Activated T-cell treated with anti-CD3 and anti-CD28 coated beads for 24 hours (primary cell): Measurements from ENCODE around the gene TMED7.

Source experiments
- DNase-seq: peaks from one replicate; pipeline ENCODE4 v3.0.0-alpha.2; 2020; ENCODE audit warnings: low read depth

Gene TMED7

DNA sequence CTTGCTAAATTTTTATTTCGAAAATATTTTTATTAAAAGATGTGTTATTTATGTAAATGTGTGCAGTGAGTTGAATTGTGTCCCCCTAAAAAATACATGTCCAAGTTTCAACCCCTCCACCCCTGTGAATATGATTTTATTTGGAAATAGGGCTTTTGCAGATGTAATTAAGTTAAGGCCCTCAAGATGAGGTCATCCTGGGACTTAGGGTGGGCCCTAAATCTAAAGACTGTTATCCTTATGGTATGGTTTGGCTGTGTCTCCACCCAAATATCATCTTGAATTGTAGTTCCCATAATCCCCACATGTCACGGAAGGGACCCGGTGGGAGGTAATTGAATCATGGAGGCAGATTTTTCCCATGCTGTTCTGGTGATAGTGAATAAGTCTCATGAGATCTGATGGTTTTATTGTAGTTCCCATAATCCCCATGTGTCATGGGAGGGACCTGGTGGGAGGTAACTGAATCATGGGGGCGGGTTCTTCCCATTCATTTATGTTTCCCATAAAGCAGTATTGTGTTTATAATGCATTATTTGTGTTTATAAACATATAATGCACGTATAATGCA is 1.5 kb upstream of the TMED7 start:
- DNase-seq, result no peak

DNA sequence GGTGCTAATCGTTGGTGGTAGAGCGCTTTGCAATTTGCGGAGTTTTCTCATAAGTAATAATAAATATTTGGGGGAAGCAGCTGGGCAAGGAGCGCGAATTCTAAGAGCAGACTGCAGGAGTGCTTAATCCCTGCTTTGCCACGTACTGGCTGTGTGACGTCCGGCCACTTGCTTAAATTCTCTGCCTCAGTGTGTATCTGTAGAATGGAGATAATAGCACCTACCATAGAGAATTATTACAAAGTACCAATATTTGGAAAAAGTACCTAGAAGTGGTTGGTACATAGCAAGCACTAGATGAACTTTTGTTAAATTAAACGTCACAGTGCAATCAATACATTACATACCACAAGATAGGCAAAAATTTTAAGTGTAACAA is 598 bp upstream of the TMED7 start:
- no peak for DNase-seq

DNA sequence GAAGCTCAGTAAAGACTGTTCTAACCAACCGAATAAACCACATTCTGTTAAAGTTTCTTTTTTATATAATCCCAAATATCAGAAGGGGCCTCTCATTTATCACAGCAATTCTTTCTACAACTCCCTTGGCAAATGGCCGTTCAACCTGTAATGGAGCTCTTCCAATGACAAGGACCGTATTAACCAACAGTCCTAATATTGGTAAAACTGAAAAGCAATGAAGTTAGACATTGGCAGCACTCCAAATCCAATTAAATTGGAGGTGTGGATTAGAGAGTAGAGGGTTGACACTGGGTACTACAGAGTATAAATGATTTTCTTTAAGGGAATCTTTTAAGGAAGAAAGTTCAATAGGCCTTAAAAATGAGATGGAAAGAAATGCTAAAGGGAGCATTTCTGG is 842 bp downstream of the TMED7 start:
- no peak for DNase-seq

- DNase-seq, result no peak
These were observed 2.2 kb downstream of the TMED7 start for GRCh38 chr5:115623658-115624057.

GRCh38 chr5:115621365-115621900 is 4.4 kb downstream of the TMED7 start:
- DNase-seq, result no peak

DNA sequence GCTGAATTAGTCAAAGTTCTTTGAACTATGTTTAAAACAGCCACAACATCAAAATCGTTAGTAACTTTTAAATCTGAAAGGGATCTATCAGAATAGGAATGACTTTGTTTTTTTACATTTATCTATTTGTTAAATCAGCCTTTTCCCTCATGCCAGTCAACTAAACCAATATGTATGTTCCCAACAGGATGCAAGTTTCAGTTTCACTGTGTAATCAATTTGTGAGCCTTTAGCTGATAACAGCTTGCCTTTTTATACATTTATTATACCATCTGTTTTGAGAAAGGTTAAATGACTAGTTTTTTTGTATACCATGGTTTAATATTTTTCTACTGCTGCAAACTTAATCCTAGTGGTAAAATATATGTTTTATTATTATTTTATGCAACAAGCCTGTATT is 8.9 kb downstream of the TMED7 start:
- no peak for DNase-seq

- no peak for DNase-seq
These were observed 9.4 kb downstream of the TMED7 start for GRCh38 chr5:115616472-115616871.

GRCh38 chr5:115611873-115612272 is 14.0 kb downstream of the TMED7 start:
- no peak for DNase-seq

DNA sequence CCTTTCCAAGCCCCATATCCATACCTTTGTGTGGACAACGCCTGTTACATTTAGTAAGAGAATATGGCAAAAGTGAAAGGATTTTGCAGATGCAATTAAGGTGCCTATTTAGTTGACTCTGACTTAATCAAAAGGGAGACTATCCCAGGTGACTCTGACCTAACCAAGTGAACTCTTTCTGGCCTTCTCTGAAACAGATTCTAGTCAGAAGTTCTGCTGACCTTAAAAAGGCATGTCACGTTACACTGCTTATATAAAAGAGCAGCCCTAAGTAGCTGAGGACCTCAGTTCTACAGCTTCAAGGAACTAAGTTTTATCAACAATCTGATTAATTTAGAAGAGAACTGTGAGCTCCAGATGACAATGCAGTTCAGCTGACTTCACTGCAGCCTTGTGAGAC is 17.9 kb downstream of the TMED7 start:
- DNase-seq, result no peak

- no peak for DNase-seq
These were observed 20.4 kb downstream of the TMED7 start for GRCh38 chr5:115605436-115605835.

DNA sequence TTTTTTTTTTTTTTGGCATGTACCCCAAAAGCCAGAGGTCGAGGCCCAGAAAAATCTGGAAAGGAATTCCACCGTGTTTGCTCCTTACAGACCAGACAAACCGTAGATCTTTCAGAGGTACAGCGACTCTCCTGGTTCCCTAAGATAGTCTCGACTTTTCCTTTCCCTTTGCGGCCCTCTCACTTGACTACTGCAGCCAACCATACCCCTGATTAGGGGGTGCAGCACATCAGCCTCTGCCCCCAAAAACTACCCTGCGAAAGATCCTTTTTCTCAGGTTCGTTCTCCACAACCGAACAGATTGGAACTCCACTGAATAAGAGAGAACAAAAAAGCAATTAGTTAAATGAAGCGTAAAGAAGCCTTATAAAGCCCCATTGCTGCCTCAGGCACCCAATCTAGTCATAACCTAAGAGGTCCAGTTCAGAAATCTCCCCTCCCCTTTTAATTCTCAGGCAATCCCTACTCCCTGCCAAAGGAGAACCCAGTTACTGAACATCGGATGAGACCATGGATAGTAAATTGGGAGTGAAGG is 23.2 kb downstream of the TMED7 start:
- DNase-seq, result no peak

GRCh38 chr5:115601701-115602590 is 23.9 kb downstream of the TMED7 start, which contains the start of gene TICAM2:
Gene TICAM2, minus strand, starts transcription at chr5:115602479. Its CDS starts 21,223 bp downstream, at chr5:115581256.
- DNase-seq, result peak; percentile 51

- DNase-seq, result no peak
These were observed 25.1 kb downstream of the TMED7 start for GRCh38 chr5:115600766-115601165.

DNA sequence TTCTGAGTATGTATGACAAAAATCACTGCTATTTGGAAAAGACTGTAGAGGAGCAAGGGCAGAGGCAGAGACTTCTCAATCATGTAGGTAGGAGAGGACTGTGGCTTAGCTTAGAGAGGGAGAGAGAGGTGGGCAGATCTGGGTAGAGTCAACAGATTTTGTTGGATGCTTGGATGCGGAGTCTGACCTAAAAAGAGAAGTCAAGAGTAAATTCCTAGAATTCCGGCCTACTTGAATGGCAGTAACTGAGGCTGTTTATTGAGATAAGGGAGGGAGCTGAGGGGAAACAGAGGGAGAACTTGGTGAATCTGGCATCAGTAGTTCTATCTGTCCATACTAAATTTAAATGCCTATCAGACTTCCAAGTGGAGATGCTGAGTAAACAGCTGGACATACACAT is 25.9 kb downstream of the TMED7 start:
- DNase-seq, result no peak

GRCh38 chr5:115599502-115599901 is 26.3 kb downstream of the TMED7 start:
- no peak for DNase-seq

GRCh38 chr5:115594128-115595047 is 31.4 kb downstream of the TMED7 start:
- no peak for DNase-seq

- no peak for DNase-seq
These were observed 36.8 kb downstream of the TMED7 start for GRCh38 chr5:115589043-115589442.

DNA sequence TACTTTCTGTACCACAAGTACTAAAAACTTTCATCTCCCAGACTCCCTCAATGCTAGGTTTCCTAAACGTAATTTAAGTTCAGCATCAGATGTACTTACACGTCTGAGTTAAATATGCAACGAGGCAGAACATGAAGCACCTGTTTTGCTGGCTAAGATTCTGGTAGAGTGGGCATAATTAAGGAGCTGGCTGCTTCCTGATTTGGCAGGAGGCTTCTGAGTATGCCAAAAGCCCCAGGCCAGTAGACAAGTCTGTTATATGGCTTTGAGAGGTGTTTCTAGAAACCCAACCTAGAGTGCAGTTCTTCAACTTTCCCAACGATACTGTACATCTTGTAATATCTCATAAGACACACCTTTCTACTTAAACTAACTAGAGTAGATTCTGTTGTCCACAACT is 37.2 kb downstream of the TMED7 start:
- no peak for DNase-seq

DNA sequence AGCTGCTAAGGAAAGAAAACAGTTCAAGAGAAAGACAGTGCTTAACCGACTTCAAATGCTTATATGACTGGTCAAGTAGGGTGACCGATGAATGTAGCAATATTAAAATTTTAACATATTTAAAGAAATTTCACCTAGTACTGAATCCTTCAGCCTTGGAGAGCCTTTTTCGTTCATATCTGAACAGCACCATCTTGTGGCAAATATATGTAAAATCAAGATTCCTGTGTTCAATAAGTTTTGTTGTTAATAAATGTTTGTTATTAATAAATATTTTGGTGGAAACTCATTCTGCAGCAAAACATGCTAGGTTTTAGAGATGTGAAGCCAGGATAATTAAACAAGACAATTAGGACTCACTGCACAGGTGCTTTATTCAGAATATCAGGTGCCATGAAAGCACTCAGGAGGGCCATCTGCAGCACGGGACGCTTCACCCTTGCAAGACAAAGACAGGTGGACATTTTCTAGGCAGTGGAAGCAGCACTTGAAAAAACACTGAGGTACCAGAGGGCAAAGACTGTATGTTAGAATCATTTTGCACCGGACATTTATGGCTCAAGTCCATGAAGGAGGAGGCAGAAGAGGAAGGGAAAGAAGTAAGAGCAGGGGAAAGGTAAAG is 39.2 kb downstream of the TMED7 start:
- DNase-seq, result no peak

GRCh38 chr5:115585265-115585664 is 40.6 kb downstream of the TMED7 start:
- no peak for DNase-seq

- no peak for DNase-seq
These were observed 41.3 kb downstream of the TMED7 start for GRCh38 chr5:115584501-115584900.

GRCh38 chr5:115583474-115583873 is 42.4 kb downstream of the TMED7 start:
- no peak for DNase-seq
